Activated CD4-positive, CD25-positive, alpha-beta regulatory T cell treated with anti-CD3 and anti-CD28 coated beads, Interleukin-2, amount 50 U/mL, for 16 hours (primary cell): ENCODE measurements around the gene FLT1.

Experiments used
- DNase-seq: peaks from one replicate; pipeline ENCODE4 v3.0.0-alpha.2; 2020; ENCODE audit warnings: low read depth, low spot score

FLT1 gene

DNA sequence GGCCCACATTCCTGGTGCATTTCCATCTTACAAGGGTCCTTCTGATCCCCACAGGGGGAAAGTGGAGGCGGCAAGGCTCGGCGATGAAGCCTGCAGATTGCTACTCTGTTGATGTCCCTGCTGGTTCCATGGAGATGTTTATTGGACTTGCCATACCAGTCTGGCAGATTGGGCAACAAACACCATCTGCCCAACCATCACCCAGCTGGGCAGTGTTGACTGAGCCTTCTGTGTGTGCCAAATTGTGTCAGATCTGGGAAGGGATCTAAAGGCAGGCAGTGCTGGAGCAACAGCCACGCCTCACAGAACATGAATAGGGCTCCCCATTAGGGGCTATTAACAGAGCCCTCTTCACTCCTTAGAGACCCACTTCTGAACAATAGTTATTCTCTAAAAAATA is 35.0 kb downstream of the FLT1 start:
- no peak for DNase-seq

- no peak for DNase-seq
Measured at GRCh38 chr13:28458608-28459007, 36.3 kb downstream of the FLT1 start.

- DNase-seq = no peak
Measured at GRCh38 chr13:28458051-28458450, 36.9 kb downstream of the FLT1 start.

DNA sequence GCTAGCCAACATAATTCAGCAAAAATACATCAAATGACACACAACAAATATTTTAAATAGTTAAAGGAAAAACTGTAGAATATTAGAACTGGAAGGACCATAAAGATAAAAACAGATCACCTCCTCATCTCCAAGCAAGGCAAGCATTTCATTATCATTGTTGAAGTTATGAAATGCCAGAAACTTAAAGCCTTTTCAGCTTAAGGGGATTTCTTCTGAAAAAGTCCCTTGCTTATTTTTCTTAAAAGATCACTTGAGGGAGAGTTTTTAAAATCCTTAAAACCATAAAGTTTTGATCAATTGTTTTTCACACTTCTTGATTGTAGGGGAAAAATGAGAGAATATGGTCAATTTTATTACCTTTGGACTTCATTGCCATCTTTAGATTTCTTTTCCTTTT is 37.4 kb downstream of the FLT1 start:
- DNase-seq = no peak

DNA sequence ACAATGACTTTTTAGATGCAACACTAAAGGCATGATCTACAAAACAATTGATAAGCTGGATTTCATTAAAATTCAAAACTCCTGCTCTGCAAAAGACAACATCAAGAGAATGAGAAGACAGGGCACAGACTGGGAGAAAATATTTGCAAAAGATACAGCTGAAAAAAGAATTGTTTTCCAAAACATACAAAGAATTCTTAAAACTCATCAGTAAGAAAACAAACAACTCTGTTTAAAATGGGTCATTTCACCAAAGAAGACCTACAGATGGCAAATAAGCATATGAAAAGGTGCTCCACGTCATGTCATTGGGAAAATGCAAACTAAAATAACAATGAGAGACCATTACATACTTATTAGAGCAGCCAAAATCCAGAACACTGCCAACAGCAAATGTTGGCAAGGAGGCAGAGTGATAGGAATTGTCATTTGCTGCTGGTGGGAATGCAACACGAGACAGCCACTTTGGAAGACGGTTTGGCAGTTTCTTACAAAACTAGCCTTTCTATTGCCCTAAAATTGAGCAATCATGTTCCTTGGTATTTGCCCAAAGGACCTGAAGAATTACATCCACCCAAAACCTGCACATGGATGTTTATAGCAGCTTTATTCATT is 39.2 kb downstream of the FLT1 start:
- DNase-seq = no peak

- DNase-seq = no peak
Measured at GRCh38 chr13:28452755-28453154, 42.2 kb downstream of the FLT1 start.

DNA sequence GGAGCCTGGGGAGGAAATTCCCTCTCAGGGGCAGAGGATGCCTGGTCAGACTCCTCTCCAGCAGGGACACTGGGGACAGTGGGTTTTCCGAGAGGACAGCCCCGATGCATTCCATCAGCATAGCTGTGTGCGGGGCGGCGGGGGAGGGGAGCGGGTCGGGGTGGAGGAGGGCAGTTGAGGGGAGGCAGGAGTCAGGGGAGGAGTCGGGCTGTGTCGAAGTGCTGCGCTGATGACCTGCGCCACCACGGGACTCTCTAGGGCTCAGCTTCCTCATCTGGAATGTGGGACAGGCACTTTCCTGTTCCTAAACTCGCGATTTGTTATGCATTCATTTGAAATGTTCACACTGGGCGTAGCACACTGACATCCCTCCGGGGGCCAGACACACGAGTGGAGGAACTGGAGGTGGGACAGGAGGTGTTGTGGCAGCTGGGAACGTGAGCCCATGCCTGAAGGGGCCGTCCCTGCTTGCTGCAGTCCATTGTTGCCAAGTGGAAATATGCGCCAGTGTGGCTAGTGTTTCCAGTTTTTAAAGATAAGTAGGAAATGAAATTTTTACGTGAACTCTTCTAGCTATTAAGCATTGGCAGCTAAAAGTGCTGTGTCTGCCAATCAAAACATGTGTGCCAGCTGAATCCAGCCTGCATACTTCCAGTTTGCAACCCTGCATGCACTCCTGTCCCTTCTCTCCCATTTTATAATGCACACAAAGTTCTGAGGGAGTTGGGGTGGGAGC is 43.3 kb downstream of the FLT1 start:
- no peak for DNase-seq

GRCh38 chr13:28449826-28450773 is 44.8 kb downstream of the FLT1 start:
- no peak for DNase-seq

DNA sequence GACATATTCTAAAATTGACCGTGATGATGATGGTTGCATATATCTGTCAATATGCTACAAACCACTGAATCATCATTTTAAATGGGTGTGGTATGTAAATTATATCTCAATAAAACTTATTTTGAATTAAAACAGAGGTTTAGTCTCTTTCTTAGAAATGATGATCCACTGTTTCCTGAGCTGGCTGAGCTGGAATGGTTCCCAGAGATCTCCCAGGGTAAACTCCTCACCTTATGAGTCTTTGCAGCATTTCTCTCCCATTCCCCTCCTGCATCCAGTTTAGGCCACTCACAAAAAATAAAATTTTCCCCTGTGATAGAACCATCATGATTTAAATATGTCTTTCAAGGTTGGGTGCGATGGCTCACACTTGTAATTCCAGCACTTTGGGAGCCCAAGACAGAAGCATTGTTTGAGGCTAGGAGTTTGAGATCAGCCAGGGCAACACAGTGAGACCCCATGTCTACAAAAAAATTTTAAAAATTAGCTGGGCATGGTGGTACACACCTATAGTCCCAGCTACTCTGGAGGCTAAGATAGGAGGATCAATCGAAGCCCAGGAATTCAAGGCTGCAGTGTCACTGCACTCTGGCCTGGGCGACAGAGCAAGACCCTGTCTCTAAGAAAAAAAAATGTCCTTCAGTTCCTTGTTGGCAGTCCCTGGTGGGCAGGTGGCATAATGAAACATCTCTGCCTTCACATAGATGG is 46.1 kb downstream of the FLT1 start:
- no peak for DNase-seq

DNA sequence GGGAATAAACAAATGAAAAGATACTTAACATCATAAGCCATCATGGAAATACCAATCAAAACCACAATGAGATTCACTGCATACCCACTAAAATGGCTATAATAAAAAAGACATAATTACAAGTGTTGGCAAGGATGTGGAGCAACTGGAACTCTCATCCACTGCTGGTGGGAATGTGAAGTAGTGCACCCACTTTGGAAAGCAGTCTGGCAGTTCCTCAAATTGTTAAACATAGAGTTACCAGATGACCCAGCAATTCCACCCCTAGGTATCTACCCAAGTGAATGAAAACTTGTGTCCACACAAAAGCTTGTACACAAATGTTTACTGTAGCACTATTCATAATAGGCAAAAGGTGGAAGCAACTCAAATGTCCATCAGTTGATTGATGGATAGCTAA is 46.9 kb downstream of the FLT1 start:
- no peak for DNase-seq

- DNase-seq = no peak
Measured at GRCh38 chr13:28447206-28447605, 47.7 kb downstream of the FLT1 start.

- DNase-seq = no peak
Measured at GRCh38 chr13:28442839-28443238, 52.1 kb downstream of the FLT1 start.

DNA sequence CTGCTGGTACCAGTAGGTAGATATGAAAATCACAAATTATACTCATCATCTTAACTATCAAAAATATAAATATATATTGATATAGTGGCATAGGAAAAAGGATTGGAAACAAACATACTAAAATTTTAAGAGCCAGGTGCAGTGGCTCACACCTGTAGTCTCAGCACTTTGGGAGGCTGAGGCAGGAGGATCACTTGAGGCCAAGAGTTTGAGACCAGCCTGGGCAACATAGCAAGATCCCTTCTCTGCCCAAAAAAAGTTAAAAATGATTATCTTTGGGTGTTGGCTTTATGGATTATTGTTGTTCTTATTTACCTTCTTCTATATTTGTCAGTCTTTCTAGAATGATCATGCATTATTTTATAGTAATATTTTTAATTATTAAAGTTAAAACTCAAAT is 53.4 kb downstream of the FLT1 start:
- DNase-seq = no peak

GRCh38 chr13:28440774-28441504 is 54.0 kb downstream of the FLT1 start:
- no peak for DNase-seq

GRCh38 chr13:28438598-28439334 is 56.2 kb downstream of the FLT1 start:
- no peak for DNase-seq

- no peak for DNase-seq
Measured at GRCh38 chr13:28438067-28438466, 56.9 kb downstream of the FLT1 start.

DNA sequence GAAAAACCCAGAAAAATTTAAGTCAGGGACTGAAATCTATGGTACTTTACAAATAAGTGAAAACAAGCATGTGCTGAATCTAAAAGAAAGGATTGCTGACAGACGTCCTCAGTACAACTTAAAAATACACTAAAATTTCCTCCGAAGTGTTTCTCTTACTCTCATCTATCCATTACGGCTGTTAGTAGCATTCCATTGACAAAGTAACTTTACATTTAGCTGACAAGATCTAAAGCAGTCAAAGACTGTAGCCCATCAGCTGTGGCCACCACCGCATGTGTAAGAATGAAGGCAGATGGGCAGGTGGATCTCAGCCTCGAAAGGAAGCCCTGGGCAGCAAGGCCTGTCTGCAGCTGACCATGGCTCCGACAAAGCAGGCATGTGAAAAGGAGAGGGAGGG is 59.0 kb downstream of the FLT1 start:
- no peak for DNase-seq

- no peak for DNase-seq
Measured at GRCh38 chr13:28434926-28435325, 60.0 kb downstream of the FLT1 start.

DNA sequence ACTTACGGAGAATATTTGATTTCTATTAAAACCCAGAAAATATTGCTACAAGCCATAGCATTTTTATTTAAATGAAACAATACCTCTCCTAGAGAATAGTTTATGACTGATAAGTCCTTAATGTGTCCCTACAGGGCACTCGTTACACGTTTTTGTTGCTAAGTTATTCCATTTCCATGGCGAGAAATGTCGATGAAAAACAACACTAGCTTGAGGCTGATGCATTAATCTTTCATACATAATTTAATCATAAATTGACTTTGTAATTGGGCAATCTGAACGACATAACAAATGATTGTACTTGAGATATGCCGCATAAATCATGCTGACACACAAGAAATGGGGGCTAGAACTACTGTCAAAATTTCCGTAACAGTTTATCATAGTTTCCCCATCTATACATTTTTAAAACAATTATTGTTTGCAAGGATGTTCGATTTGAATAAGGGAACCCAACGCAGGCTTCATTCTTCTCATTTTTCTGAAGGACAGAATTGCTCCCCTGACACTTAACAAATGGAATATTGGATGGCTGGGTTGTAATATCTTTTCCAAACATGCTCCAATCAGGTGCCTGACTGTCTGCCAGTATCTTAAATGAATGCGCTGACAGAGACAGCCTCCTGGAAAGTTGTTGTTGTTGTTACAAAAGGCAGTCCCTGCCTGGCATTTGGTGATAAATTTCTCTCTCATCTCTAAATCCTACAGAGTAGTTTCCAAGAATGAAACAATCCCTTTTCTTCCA is 61.9 kb downstream of the FLT1 start:
- DNase-seq = no peak
